Posterior cingulate gyrus (tissue), 11 donors: ENCODE data around the gene LIM2.
"Not testable (repeated sequence)": the region's sequence is repeated elsewhere in the genome, so short reads cannot be mapped to it uniquely, and the experiment has no call there.

Source experiments
- DNase-seq, 10 donors: peaks; one replicate each; pipeline versions ENCODE4 v3.0.0 to v3.0.0-alpha.2; 2020 to 2021; ENCODE audit warnings: mixed read lengths in 3 of 10
- intact Hi-C: fragments of 100-400 bp; cut with DNase I; formaldehyde crosslinking; loops from one replicate; pipeline ENCODE4 v1.15.1; 2023

The LIM2 gene, protein sequence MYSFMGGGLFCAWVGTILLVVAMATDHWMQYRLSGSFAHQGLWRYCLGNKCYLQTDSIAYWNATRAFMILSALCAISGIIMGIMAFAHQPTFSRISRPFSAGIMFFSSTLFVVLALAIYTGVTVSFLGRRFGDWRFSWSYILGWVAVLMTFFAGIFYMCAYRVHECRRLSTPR

DNA sequence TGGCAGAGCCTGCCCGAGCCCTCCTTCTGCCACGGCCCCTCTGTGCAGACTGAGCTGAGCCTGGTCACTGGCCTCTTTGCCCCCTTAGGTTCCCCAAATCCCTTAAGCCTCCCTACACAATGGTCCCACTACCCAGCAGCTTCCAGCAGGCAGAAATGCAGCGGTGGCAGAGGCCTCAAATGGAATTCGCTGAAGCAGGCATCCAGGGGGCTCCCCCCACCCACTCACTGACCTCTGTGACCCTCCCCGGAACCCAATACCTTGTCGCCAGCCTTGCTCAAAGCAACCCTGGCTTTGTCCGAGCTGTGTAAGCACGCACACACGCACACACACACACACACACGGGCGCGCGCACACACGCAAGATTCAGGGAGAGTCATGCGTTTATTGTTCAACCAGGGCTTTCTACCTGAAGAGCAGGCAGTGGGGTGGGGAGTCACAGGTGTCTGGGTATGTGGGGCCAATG lies at the start of gene LIM2:
Gene LIM2 (minus strand): TSS at position 51 of the 466 bp plus-strand sequence. CDS start 531 bp downstream, outside the sequence.
- intact Hi-C loops = no loop called here
- DNase-seq = peak in 2 of 10 donors; percentile 12 to 48

DNA sequence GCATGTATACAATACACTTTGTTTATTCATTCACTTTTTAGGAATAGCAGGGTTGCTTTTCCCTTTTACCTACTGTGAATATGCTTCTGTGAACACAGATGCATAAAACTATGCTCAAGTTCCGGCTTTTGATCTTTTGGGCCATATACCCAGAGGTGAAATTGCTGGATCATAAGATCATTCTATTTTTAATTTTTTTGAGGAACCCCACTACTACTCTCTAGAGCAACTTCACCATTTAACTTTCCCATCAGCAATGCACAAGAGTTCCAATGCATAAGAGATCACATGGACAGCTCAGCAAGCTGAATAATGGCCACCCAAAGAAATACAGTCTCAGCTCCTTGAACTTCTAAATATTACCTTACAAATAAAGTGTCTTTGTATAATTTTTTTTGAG lies 46.7 kb upstream of the LIM2 start:
- DNase-seq = no peak
- intact Hi-C loops = no loop called here

DNA sequence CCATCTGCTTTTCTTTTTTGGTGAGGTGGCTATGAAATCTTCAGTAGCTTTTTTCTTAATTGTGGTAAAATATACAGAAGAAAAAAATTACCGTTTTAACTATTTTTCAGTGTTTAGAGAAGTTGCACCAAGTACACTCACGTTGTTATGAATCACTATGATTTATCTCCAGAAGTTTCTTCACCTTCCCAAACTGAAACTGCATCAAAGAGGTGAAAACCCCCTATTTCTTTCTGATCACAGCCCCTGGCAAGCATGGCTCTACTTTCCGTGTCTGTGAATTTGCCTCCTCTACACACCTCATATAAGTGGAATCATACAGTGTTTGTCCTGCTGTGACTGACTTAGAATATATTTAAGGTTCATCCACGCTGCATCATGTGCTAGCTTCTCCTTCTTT lies 45.3 kb upstream of the LIM2 start:
- intact Hi-C loops = no loop called here
- DNase-seq = no peak

DNA sequence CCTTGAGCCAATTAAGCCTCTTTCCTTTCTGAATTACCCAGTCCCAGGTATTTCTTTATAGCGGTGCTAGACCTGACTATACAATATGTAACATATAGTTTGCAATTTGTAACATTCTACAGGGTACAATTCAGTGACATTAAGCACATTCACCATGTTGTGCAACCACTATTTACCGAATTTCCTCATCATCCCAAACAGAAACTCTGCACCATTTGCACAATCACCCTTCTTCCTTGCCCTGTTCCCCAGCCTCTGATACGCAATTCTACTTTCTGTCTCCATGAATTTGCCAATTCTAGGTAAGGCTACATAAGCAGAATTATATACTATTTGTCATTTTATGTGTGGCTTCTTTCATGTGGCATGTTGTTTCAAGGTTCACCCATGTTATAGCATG lies 43.4 kb upstream of the LIM2 start:
- intact Hi-C loops = no loop called here
- no peak for DNase-seq

DNA sequence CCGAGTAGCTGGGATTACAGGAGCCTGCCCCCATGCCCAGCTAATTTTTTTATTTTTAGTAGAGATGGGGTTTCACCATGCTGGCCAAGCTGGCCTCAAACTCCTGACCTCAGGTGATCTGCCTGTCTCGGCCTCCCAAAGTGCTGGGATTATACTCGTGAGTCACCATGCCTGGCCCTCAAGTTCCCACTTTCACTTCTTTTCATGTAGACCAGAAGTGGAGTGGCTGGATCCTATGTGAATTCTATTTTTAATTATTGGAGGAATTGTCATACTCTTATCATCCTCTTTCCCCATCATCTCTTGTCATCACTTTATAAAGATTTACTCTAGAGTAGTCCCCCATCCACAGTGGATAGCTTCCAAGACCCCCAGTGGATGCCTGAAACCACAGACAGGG lies 42.4 kb upstream of the LIM2 start:
- intact Hi-C loops = no loop called here

DNA sequence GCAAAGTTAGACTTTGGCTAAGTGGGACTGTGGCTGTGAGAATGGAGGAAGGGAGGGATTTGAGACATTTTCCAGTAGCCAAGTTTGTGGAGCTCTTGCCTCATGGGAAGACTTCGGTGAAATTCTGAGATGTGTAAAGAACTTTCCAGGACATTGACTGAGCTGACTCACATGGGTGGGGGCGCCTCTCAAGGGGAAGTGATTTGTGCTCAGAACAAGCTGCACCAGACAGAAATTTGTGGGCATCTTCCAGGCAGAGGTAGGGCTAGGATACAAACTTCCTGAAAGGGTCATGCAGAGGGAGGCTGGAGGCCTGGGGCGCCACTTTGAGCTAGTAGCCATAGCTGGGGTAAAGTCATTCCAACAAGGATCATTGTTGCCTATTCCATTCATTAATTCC lies 39.4 kb upstream of the LIM2 start:
- intact Hi-C loops = no loop called here
- DNase-seq = no peak

More for the DNA sequence above, 42.4 kb upstream of the LIM2 start:
- peak in 1 of 10 donors; percentile 43 for DNase-seq

DNA sequence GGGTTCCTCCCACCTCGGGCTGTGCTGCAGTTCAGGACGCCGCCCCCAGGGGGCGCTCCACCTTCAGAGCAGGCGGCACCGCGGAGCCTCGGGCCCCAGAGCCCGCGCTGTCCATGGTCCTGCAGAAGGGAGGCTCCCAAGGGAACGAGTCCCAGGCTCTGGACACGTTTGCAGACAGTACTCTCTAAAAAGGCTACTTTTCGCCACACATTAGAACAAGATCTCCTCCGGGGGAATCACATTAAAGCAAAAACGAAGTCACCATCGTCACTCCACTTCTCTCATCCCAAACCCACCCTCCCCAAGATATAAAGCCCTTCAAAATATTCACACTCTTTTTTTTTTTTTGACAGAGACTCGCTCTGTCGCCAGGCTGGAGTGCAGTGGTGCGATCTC lies 34.3 kb upstream of the LIM2 start:
- peak in 9 of 10 donors; percentile 49 to 96 (median 80) for DNase-seq
- intact Hi-C loops = no loop called here

DNA sequence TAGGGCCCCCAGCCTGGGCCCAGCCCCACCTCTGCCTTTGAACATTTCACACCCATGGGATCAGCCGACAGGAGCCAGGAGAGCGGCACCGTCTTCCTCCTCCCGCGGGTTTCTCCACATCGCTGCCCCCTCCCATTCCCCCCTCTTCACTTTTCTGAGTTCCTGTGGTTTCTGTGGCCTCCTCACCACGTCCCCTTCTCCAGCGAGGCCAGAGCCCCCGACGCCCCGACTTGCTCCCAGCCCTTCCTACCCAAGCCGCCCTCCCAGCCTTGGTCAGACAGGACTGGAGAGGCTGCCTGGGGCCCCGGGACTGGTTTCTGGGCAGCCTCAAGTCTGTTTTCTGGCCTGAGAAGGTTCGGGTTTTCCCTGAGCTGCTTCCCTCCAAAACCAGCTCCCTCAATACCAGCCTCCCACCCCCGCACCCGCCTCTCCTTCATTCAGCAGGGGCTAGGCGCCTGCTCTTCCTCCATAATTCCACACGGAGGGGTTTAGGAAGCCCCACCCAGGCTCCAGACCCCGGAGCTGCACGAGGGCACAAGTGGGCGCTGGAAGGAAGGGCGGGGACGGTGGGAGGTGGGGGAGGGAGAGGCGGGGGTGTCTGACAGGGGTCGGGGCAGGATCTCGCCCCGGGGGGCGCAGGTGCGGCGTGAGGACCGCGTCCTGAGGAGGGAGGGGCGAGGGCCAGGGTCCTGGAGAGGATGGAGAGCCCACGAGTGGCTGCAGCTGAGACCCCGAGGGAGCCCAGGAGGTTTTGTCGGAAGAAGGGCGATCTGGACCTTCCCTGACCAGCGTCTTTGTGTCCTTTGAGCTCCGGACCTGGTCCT lies 33.7 kb upstream of the LIM2 start:
- intact Hi-C loops = no loop called here
- DNase-seq = no peak

DNA sequence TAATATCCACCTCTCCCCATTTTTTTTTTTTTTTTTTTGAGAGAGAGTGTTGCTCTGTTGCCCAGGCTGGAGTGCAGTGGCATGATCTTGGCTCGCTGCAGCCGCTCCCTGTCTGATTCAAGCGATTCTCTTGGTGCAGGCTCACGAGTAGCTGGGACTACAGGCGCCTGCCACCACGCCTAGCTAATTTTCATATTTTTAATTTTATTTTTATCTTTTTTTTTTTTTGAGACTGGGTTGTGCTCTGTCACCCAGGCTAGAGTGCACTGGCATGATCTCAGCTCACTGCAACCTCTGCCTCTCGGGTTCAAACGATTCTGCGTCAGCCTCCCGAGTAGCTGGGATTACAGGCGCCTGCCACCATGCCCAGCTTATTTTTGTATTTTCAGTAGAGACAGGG lies 32.7 kb upstream of the LIM2 start:
- intact Hi-C loops = not testable (repeated sequence)

DNA sequence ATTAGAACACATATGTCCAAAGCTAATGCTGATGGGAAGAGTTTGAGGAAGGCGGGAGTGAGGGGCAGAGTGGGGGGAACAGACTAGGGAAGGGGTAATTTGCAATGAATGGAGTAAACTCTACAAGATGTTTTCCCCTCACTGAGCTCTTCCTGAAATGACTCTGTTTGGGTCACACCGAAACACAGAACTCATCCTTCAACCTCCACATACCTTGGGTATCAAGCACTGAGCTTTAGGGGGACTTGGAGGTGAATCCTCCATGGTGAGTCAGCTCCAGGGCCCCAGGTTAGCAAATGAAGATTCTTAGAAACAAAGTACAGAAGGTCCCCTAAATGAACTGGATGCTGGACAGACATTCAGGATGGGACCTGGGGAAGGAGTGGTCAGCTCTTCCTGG lies 30.9 kb upstream of the LIM2 start:
- DNase-seq = no peak
- intact Hi-C loops = no loop called here

More for the DNA sequence above, 32.7 kb upstream of the LIM2 start:
- not testable (repeated sequence) for DNase-seq

DNA sequence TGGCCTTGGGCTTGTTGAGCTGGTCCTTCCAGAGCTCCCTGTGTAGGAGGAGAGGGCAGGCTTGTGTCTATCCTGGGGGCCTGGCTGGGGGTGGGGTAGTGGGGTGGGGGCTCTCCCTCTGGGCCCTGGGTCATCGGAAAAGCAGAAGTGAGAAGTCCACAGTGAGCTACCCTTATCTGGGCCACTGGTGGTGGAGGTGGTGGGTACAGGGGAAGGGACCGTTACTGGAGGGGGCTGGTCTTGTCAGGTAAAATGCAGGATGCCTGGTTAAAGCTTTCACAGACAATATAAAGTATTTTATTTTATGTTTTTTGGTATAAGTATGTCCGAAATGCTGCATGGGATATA lies 30.0 kb upstream of the LIM2 start:
- no peak for DNase-seq
- intact Hi-C loops = no loop called here

DNA sequence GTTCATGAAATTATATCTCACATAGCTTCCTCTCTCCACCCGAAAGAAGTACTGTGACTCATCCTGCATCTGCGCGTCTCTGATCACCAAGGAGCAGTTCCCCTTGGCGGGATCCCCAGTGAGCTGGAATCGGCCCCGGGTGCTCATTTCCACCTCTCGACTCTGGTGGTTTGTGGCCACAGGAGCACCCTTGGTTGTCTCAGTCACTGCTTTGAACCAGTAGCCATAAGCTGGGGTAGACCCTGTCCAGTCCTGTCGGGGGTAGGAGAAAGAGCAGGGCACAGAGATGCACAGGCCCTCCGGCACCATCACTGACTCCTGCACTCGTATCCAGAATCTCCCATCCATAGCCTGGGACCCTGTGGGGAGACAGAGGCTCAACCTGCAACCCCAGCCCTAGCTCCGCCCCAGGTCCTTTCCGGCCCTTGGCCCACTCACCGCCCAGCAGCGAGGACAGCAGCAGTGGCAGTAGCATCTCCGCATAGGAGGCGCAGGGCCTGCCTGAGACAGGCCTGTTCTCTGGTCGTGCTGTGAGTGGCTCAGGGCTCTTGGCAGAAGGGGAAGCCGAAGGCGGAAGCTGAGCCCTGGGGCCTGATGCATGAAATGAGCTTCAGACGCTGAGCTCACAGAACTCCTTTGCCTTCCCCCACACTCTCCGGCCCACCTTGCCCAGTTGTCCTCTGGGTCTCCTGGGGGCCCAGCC lies 29.5 kb upstream of the LIM2 start, which contains the start of gene SIGLEC10:
Gene SIGLEC10 (minus strand): TSS at position 536 of the 703 bp plus-strand sequence. CDS start 61 bp downstream, at position 475.
- DNase-seq = peak in 4 of 10 donors; percentile 48 to 88 (median 85)
- intact Hi-C loops = no loop called here

DNA sequence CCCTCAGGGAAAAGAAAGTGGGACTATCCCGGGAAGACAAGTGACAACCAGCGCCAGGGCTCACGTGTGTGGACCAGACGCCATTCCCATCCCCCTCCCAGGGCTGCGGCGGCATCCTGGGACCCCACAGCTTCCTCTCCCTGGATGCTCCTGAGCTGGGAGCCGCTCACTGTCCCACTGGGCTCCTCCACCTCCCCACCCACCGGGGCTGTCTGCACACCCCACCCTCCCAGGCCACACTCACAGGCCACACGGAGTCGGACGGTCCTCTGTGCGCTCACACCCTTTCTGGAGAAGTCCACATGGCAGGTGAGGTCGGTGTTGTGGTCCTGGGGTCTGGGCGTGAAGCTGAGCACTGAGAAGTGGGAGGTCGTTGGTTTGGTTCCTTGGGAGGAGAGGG lies 28.6 kb upstream of the LIM2 start:
- intact Hi-C loops, DNase-seq: not testable (repeated sequence)

DNA sequence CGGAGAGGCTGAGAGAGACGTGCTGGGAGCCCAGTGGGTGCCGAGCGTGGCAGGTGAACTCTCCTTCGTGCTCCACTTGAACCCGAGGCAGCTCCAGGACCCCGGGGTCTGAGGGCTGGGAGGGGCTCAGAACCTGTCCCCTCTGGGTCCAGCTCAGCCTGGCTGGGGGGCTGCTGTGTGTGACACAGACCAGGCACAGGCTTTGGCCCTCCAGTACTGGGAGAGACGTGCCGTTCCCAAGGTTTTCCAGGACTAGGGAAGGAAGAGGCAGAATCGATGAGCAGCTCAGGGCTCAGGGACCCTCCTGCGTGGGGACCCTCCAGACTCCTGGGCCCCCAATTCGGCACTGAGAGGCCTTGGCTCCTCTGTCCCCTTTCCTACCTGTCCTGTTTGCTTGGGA lies 27.4 kb upstream of the LIM2 start:
- DNase-seq = peak in 1 of 10 donors; percentile 76
- intact Hi-C loops = no loop called here

DNA sequence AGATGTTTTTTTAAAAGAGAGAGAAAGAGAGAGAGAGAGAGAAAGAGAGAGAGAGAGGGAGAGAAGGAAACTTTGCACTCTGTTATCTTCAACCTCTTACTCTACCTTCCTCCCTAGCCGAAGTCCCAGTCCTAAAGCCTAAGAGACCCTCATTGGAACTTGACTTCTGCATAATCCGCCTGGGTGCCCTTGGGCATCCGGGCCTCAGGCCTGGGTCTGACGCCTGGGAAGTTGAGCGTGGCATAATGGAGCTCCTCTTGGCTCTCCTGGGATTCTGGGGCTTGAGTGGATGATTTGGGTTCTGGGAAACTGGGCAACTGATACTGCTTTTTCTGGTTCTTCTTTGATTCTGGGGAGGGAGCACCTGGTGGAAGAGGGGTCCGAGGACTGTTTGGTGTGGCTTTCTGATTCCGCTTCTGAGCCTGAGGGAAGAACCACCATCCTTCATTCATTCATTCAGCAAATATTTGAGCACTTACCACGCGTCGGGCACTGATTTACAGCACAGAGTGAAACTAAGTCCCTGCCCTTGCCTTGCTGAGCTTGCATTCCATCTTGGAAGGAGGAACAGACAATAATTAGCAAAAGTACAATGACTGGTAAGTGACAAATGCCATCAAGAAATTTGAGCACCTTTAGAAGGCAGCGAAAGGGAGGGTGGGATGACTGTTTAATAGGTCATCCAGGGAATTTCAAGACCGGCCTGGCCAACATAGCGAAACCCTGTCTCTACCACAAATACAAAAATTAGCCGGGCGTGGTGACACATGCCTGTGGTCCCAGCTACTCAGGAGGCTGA lies 23.4 kb upstream of the LIM2 start:
- intact Hi-C loops = no loop called here
- no peak for DNase-seq

DNA sequence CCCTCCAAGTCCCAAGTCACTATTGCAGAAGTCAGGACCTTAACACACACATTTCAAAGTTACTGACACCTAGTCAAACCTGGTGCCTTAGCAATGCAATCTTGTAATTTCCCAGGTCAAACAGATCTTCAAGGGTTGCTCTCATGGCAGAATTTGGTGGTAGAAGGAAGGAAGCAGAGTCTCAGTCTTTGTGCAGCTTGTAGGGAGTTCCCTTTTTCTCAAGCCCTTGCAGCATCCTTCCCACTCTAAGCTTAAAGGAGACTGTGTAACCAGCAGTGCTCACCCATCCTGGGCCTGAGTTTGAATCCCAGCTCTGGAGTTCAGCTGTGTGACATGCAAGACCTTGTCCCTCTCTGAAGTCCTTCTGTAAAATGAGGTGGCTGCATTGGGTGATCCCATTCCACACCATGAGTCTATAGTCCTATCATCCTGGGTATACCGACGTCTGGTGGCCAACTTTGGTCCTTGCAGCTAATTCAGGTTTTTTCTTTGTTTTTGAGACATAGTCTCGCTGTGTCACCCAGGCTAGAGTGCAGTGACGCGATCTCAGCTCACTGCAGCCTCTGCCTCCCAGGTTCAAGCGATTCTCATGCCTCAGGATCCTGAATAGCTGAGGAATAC lies 19.8 kb upstream of the LIM2 start:
- intact Hi-C loops = no loop called here
- DNase-seq = no peak

DNA sequence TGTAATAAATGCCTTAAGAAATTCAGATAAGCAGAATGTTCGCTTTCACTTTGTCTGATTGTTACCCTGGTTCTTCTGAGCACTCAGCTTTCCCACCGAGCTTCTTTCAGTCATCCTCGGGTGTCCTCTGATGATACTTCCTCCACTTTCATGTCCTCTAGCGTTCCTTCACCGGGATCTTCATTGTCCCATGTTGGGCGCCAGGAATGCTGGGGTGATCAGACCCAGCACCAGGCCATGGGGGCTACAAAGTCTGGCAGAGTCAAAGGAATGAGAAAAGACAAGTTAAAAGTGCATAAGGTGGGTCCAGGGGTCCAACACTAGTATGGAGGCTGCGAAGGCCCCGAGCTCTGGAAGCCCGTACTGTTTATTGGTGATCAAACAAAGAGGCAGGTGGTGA lies 14.3 kb upstream of the LIM2 start:
- peak in 1 of 10 donors; percentile 4 for DNase-seq
- intact Hi-C loops = no loop called here

DNA sequence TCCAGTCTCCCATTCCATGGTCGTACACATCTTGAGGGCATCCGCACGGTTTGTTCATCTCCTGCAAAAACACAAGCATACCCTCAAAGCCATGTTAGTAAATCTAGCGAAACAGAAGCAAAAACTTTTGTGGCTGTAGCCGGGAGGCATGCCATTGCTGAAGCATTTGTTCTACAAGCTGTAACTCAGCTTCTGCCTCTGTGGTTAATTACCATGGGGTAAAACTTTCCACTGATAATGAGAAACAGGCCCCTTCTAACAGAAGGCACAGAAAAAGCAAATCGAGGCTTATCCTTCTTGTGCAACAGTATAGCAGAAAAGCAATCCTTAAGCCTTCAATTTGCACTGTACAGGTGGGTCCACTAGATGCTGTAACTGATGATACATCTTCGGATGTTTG lies 12.2 kb upstream of the LIM2 start:
- not testable (repeated sequence) for DNase-seq
- intact Hi-C loops = loop anchor here (10.0 kb wide), 1 partner anchor 255 kb away; no protein-coding TSS in a partner anchor

DNA sequence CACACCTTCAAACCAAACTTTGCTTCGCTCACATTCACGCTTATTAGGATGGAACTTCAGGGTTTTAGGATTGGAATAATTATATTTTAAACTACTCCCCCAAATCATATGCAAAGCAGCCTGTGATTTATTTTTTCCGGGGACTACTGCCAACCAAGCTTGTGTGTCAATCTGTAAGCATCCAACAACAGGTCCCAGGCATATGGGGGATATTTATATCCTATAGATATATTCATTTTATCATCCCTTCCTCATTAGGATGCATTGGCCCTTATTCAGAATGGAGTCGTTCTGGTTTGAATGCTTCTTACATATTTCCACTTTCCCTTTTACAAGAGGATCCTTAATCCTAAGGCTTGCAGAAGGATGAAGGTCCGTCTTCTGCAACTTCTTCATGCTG lies 11.5 kb upstream of the LIM2 start:
- intact Hi-C loops = loop anchor here (10.0 kb wide), 1 partner anchor 256 kb away; no protein-coding TSS in a partner anchor
- no peak for DNase-seq
